HepG2 (cell line): ENCODE data around the gene SLC35F6. TPM values are rescaled to one million over a fixed set of nuclear protein-coding genes. Genes with fewer than 3 reads are reported as not detected.
A peak's percentile ranks its signal among the peaks of the same experiment; 100 is the strongest.

Experiments used
- ATF7 ChIP-seq, 2 experiments: fragments of 450-650 bp in 1 of 2; sonication (generic) in 1 of 2; formaldehyde crosslinking in 1 of 2; IDR thresholded peaks; 2 replicates each; pipeline versions ENCODE4 v1.4.0 to v1.6.1; 2016 to 2020; ENCODE audit warnings: antibody characterized with exemption in 1 of 2, mild to moderate bottlenecking in 1 of 2, missing genetic modification reagents in 1 of 2
- FOSL1 ChIP-seq: sonication (generic); formaldehyde crosslinking; IDR thresholded peaks from 2 replicates; pipeline ENCODE4 v1.9.0; 2021; ENCODE audit warnings: missing genetic modification reagents, borderline replicate concordance
- GABPA ChIP-seq, 2 experiments: IDR thresholded peaks; 2 replicates each; pipeline ENCODE4 v1.6.1; 2011 to 2016; ENCODE audit warnings: low read depth in 2 of 2, low read length in 1 of 2, missing biosample characterization in 1 of 2, missing genetic modification characterization in 1 of 2
- GABPB1 ChIP-seq: IDR thresholded peaks from 2 replicates; pipeline ENCODE4 v1.6.1; 2016; ENCODE audit warnings: mild to moderate bottlenecking, missing genetic modification reagents, moderate library complexity, missing compliant biosample characterization
- HNRNPH1 ChIP-seq: fragments of 200-400 bp; formaldehyde crosslinking; optimal IDR thresholded peaks from 2 replicates; pipeline ENCODE3; 2017; ENCODE audit warnings: mild to moderate bottlenecking, low read depth, low read length
- JDP2 ChIP-seq: sonication (generic); formaldehyde crosslinking; IDR thresholded peaks from 2 replicates; pipeline ENCODE4 v1.8.1; 2022; ENCODE audit warnings: missing genetic modification reagents, borderline replicate concordance
- MIER2 ChIP-seq: IDR thresholded peaks from 2 replicates; pipeline ENCODE4 v1.6.1; 2016; ENCODE audit warnings: missing biosample characterization, missing genetic modification reagents
- MLLT10 ChIP-seq: sonication (generic); formaldehyde crosslinking; IDR thresholded peaks from 2 replicates; pipeline ENCODE4 v1.4.0; 2020; ENCODE audit warnings: missing genetic modification reagents
- MXD3 ChIP-seq: IDR thresholded peaks from 2 replicates; pipeline ENCODE4 v1.6.1; 2016; ENCODE audit warnings: mild to moderate bottlenecking, missing biosample characterization, missing genetic modification reagents
- MXI1 ChIP-seq: IDR thresholded peaks from 3 replicates; pipeline ENCODE4 v1.6.1; 2012; ENCODE audit warnings: low read depth, low read length, inconsistent platforms, borderline replicate concordance
- NCOA5 ChIP-seq: sonication (generic); formaldehyde crosslinking; IDR thresholded peaks from 2 replicates; pipeline ENCODE4 v1.4.0; 2020; ENCODE audit warnings: missing genetic modification reagents
- NFYB ChIP-seq: sonication (generic); formaldehyde crosslinking; IDR thresholded peaks from 2 replicates; pipeline ENCODE4 v1.4.0; 2020; ENCODE audit warnings: missing genetic modification reagents
- NPAS2 ChIP-seq: sonication (generic); formaldehyde crosslinking; IDR thresholded peaks from 2 replicates; pipeline ENCODE4 v1.8.0; 2022; ENCODE audit warnings: mild to moderate bottlenecking, missing genetic modification reagents, borderline replicate concordance
- PHF20 ChIP-seq: sonication (generic); formaldehyde crosslinking; IDR thresholded peaks from 2 replicates; pipeline ENCODE4 v1.5.0; 2020; ENCODE audit warnings: mild to moderate bottlenecking, missing genetic modification reagents
- PREB ChIP-seq: sonication (generic); formaldehyde crosslinking; IDR thresholded peaks from 2 replicates; pipeline ENCODE4 v1.4.0; 2020; ENCODE audit warnings: missing genetic modification reagents
- SMAD9 ChIP-seq: sonication (generic); formaldehyde crosslinking; IDR thresholded peaks from 2 replicates; pipeline ENCODE4 v1.5.1; 2020; ENCODE audit warnings: mild to moderate bottlenecking, missing genetic modification reagents
- SMC3 ChIP-seq: IDR thresholded peaks from 2 replicates; pipeline ENCODE4 v1.6.1; 2011; ENCODE audit warnings: low read length, improper control_type of control experiment
- TOE1 ChIP-seq: sonication (generic); formaldehyde crosslinking; IDR thresholded peaks from 2 replicates; pipeline ENCODE4 v1.4.0; 2020; ENCODE audit warnings: mild to moderate bottlenecking, missing genetic modification reagents
- ZBTB34 ChIP-seq: sonication (generic); formaldehyde crosslinking; IDR thresholded peaks from 2 replicates; pipeline ENCODE4 v1.8.0; 2022; ENCODE audit warnings: mild to moderate bottlenecking, missing genetic modification reagents
- ZNF333 ChIP-seq: sonication (generic); formaldehyde crosslinking; IDR thresholded peaks from 2 replicates; pipeline ENCODE4 v1.4.0; 2020; ENCODE audit warnings: mild to moderate bottlenecking, missing genetic modification reagents, borderline replicate concordance
- ZNF468 ChIP-seq: sonication (generic); formaldehyde crosslinking; IDR thresholded peaks from 2 replicates; pipeline ENCODE4 v1.8.0; 2022; ENCODE audit warnings: mild to moderate bottlenecking, moderate library complexity, missing genetic modification reagents
- ZNF501 ChIP-seq: sonication (generic); formaldehyde crosslinking; IDR thresholded peaks from 2 replicates; pipeline ENCODE4 v1.5.1; 2020; ENCODE audit warnings: mild to moderate bottlenecking, moderate library complexity, missing genetic modification reagents
- ZNF567 ChIP-seq: sonication (generic); formaldehyde crosslinking; IDR thresholded peaks from 2 replicates; pipeline ENCODE4 v1.8.1; 2023; ENCODE audit warnings: mild to moderate bottlenecking, missing genetic modification reagents, borderline replicate concordance
- ZNF598 ChIP-seq: sonication (generic); formaldehyde crosslinking; IDR thresholded peaks from 2 replicates; pipeline ENCODE4 v1.5.1; 2020; ENCODE audit warnings: mild to moderate bottlenecking, missing genetic modification reagents, borderline replicate concordance
- ZNF766 ChIP-seq: sonication (generic); formaldehyde crosslinking; IDR thresholded peaks from 2 replicates; pipeline ENCODE4 v1.5.0; 2020; ENCODE audit warnings: missing genetic modification reagents, borderline replicate concordance
- ZNF781 ChIP-seq: sonication (generic); formaldehyde crosslinking; IDR thresholded peaks from 2 replicates; pipeline ENCODE4 v1.5.1; 2020; ENCODE audit warnings: borderline replicate concordance, mild to moderate bottlenecking, missing genetic modification reagents; ENCODE audit errors: not compliant biosample characterization
- ZNF782 ChIP-seq: sonication (generic); formaldehyde crosslinking; IDR thresholded peaks from 2 replicates; pipeline ENCODE4 v1.4.0; 2020; ENCODE audit warnings: missing genetic modification reagents, mild to moderate bottlenecking, borderline replicate concordance
- ZZZ3 ChIP-seq: sonication (generic); formaldehyde crosslinking; IDR thresholded peaks from 2 replicates; pipeline ENCODE4 v1.4.0; 2020; ENCODE audit warnings: missing genetic modification reagents, mild to moderate bottlenecking, borderline replicate concordance
- polyA plus RNA-seq, 8 experiments: library from polyadenylated mRNA; depleted of rRNA in 3 of 8; stranded (reverse) in 7 of 8; unstranded in 1 of 8; fragments of >200 nt; fragmentation: Illumina TruSeq in 4 of 8; extraction: Trizol in 4 of 8; gene quantifications; 2 replicates each; pipeline versions ENCODE4 v1.2.1 to v1.2.3, GENCODE V29; 2011 to 2016; ENCODE audit warnings: low read depth in 4 of 8, missing spikeins in 1 of 8, mixed read lengths in 1 of 8; ENCODE audit not compliant: insufficient read depth in 1 of 8
- total RNA-seq, 5 experiments: library from RNA; depleted of rRNA; stranded (reverse); fragments of >200 nt; fragmentation: Illumina TruSeq; extraction: Trizol; gene quantifications; 2 replicates each; pipeline ENCODE4 v1.2.3, GENCODE V29; 2016; ENCODE audit warnings: low read depth in 1 of 5

The SLC35F6 gene
- total and polyA plus RNA-seq, 2 of the 13 experiments (the other 11 are each of a cell fraction or from before 2014, with no cell fraction given) = 15.2 to 21.2 TPM

- TF ChIP-seq GABPA (IDR thresholded peaks at IDR 0.05; ENCODE audit: low read depth, low read length) (no peak), GABPA (CRISPR knock-in tag; IDR thresholded peaks at IDR 0.05; ENCODE audit: low read depth) (peak; percentile 52), SMC3 (no peak), ZNF567 (CRISPR knock-in tag) (no peak), ZBTB34 (CRISPR knock-in tag) (no peak), PHF20 (CRISPR knock-in tag) (no peak), NCOA5 (CRISPR knock-in tag) (no peak), TOE1 (CRISPR knock-in tag) (no peak), MIER2 (CRISPR knock-in tag) (no peak), ZNF781 (CRISPR knock-in tag) (no peak), ZNF598 (no peak), ZNF501 (CRISPR knock-in tag) (no peak), ZNF333 (CRISPR knock-in tag) (no peak), SMAD9 (CRISPR knock-in tag) (no peak), NPAS2 (CRISPR knock-in tag) (no peak), ZZZ3 (CRISPR knock-in tag) (no peak), FOSL1 (CRISPR knock-in tag) (peak; percentile 89), JDP2 (CRISPR knock-in tag) (no peak), ZNF468 (CRISPR knock-in tag) (no peak), ZNF766 (CRISPR knock-in tag) (no peak), GABPB1 (CRISPR knock-in tag) (peak; percentile 63), NFYB (CRISPR knock-in tag) (0 out of 2 replicates have a peak, but pooled peaks have one; percentile 17), ATF7 (IDR thresholded peaks at IDR 0.05) (peak; percentile 51; the same call in 1 of the 2 replicates), ATF7 (CRISPR knock-in tag; IDR thresholded peaks at IDR 0.05) (no peak), MXI1 (no peak), PREB (CRISPR knock-in tag) (no peak), MLLT10 (CRISPR knock-in tag) (no peak), MXD3 (CRISPR knock-in tag) (peak; percentile 38; the same call in 1 of the 2 replicates), ZNF782 (no peak), HNRNPH1 (no peak)
These were observed 6.0 kb upstream of the SLC35F6 start (continued) for GRCh38 chr2:26757873-26758789.
